ENCODE data around the gene NOX1. TPM values are rescaled to one million over a fixed set of nuclear protein-coding genes. Genes with fewer than 3 reads are reported as not detected.

Gene NOX1
- polyA plus RNA-seq (2011; rRNA removed) (1.4 and 2.4 TPM in 2 replicates), polyA plus RNA-seq (2017; fragmentation: RNase III; extraction: RNeasy Plus Mini Kit Qiagen cat#74134 plus additional on column Dnase treatment) (0.07 TPM in 1 of 3 replicates, not detected in the others), polyA minus RNA-seq (2011; rRNA and poly(A)+ RNA removed) (1.7 and 3.9 TPM in 2 replicates)
- polyA plus RNA-seq (2012; cell fraction: cytosol; rRNA removed) = 0.03 TPM in 2 replicates
- 0.04 TPM in 1 of 2 replicates, not detected in the other for polyA plus RNA-seq (2012; cell fraction: nucleus; rRNA removed)

DNA sequence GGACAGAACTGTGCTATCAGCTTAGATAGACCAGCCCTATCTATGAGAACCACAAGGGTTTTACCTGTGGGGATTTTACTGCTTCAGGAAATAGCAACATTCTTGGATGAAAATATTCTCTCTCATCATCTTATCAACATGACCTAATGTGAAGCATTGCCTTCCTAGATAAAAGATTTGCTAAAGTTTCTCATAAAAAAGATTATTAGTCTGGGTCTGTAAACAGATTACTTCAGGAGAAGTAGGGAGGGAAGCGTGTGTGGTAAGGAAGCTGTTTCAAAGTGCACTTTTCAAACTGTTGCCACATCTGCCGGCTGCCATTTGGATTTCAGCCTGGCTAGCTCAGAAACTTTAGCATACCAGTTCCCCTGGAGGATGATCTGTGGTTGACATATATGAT, at the start of gene NOX1:
NOX1 (minus strand) TSS at position 35 of the 400 bp plus-strand sequence. CDS start 220 bp downstream, outside the sequence.
- FAIRE-seq (peak; percentile 18), DNase-seq (ENCODE audit: low read depth in 1 of 2, low spot score in 1 of 2) (peak in 1 of 2 experiments; percentile 19), ATAC-seq (peak in 1 of 2 experiments; percentile 33; a peak in 2 of 6 replicates)
- 0 out of 3 replicates have a peak within 1 kb of the TSS, but pooled peaks have one; percentile 15 for H3K4me2 ChIP-seq
- no peak within 1 kb of the TSS; a peak in 1 of 6 replicates for H3K27ac ChIP-seq
- no peaks in the 10 kb centered on the region for H3K9me3 ChIP-seq
- POLR2A ChIA-PET = no interaction called here
- CTCF ChIA-PET = no interaction called here
- 18% methylated on average over 2 of the region's 2 CpGs for WGBS (ENCODE audit: missing lambda C conversion rate)
- H3K4me3 ChIP-seq = no peak within 1 kb of the TSS
- TF ChIP-seq EHMT2 (IDR thresholded peaks at IDR 0.05; ENCODE audit: low read depth) (no peak), ZNF302 (CRISPR knock-in tag; IDR thresholded peaks at IDR 0.05) (no peak), HOXB13 (CRISPR knock-in tag; IDR thresholded peaks at IDR 0.05; ENCODE audit: low read depth) (no peak), ZSCAN20 (CRISPR knock-in tag; IDR thresholded peaks at IDR 0.05) (no peak), FOSB (CRISPR knock-in tag; IDR thresholded peaks at IDR 0.05) (no peak)
- TF ChIP-seq, protein P1, sequence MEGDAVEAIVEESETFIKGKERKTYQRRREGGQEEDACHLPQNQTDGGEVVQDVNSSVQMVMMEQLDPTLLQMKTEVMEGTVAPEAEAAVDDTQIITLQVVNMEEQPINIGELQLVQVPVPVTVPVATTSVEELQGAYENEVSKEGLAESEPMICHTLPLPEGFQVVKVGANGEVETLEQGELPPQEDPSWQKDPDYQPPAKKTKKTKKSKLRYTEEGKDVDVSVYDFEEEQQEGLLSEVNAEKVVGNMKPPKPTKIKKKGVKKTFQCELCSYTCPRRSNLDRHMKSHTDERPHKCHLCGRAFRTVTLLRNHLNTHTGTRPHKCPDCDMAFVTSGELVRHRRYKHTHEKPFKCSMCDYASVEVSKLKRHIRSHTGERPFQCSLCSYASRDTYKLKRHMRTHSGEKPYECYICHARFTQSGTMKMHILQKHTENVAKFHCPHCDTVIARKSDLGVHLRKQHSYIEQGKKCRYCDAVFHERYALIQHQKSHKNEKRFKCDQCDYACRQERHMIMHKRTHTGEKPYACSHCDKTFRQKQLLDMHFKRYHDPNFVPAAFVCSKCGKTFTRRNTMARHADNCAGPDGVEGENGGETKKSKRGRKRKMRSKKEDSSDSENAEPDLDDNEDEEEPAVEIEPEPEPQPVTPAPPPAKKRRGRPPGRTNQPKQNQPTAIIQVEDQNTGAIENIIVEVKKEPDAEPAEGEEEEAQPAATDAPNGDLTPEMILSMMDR (IDR thresholded peaks at IDR 0.05) = no peak
- TF ChIP-seq, protein P2, sequence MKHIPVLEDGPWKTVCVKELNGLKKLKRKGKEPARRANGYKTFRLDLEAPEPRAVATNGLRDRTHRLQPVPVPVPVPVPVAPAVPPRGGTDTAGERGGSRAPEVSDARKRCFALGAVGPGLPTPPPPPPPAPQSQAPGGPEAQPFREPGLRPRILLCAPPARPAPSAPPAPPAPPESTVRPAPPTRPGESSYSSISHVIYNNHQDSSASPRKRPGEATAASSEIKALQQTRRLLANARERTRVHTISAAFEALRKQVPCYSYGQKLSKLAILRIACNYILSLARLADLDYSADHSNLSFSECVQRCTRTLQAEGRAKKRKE (CRISPR knock-in tag; IDR thresholded peaks at IDR 0.05; ENCODE audit: low read depth) = no peak
- TF ChIP-seq, protein P3, sequence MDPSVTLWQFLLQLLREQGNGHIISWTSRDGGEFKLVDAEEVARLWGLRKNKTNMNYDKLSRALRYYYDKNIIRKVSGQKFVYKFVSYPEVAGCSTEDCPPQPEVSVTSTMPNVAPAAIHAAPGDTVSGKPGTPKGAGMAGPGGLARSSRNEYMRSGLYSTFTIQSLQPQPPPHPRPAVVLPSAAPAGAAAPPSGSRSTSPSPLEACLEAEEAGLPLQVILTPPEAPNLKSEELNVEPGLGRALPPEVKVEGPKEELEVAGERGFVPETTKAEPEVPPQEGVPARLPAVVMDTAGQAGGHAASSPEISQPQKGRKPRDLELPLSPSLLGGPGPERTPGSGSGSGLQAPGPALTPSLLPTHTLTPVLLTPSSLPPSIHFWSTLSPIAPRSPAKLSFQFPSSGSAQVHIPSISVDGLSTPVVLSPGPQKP (IDR thresholded peaks at IDR 0.05; ENCODE audit: low read depth, low read length) = no peak
- peaks cover 19% of the 10 kb centered on the region for H3K4me1 ChIP-seq

DNA sequence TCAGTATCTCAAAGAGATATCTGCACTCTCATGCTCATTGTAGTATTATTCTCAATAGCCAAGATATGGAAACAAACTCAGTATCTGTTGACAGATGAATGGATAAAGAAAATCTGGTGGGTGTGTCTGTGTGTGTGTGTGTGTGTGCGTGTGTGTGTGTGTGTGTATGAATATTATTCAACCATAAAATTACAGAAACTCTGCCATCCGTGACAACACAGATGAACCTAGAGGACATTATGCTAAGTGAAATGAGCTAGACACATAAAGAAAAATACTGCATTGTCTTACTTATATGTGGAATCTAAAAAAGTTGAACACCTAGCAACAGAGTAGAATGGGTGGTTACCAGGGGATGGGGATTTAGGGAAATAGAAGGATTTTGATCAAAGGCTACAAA, 41.4 kb upstream of the NOX1 start:
- FAIRE-seq = no peak
- POLR2A ChIA-PET = no interaction called here
- Histone ChIP-seq H3K9me3 (no peaks in the 10 kb centered on the region), H3K27ac (no peak overlapping the region), H3K4me3 (no peak overlapping the region), H3K4me2 (no peak overlapping the region), H3K4me1 (no peaks in the 10 kb centered on the region)
- no peak for DNase-seq (ENCODE audit: low read depth in 1 of 2, low spot score in 1 of 2)
- CTCF ChIA-PET = no interaction called here
- TF ChIP-seq HEYL (CRISPR knock-in tag; IDR thresholded peaks at IDR 0.05) (no peak), POLR2AphosphoS2 (conservative IDR thresholded peaks at IDR 0.05; ENCODE audit: low read length) (no peak), TFCP2L1 (CRISPR knock-in tag; IDR thresholded peaks at IDR 0.05) (no peak), NFE2L2 (conservative IDR thresholded peaks at IDR 0.05; ENCODE audit: low read length) (no peak), GATA3 (IDR thresholded peaks at IDR 0.05; ENCODE audit: borderline replicate concordance) (no peak), JUNB (IDR thresholded peaks at IDR 0.05) (no peak), CHD2 (IDR thresholded peaks at IDR 0.05; ENCODE audit: low read length, partially characterized antibody) (no peak), RFX5 (IDR thresholded peaks at IDR 0.05) (no peak)
- TF ChIP-seq, protein P4, sequence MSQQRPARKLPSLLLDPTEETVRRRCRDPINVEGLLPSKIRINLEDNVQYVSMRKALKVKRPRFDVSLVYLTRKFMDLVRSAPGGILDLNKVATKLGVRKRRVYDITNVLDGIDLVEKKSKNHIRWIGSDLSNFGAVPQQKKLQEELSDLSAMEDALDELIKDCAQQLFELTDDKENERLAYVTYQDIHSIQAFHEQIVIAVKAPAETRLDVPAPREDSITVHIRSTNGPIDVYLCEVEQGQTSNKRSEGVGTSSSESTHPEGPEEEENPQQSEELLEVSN (IDR thresholded peaks at IDR 0.05; ENCODE audit: borderline replicate concordance, low read depth) = no peak
- TF ChIP-seq, protein P5, sequence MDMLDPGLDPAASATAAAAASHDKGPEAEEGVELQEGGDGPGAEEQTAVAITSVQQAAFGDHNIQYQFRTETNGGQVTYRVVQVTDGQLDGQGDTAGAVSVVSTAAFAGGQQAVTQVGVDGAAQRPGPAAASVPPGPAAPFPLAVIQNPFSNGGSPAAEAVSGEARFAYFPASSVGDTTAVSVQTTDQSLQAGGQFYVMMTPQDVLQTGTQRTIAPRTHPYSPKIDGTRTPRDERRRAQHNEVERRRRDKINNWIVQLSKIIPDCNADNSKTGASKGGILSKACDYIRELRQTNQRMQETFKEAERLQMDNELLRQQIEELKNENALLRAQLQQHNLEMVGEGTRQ (IDR thresholded peaks at IDR 0.05) = no peak
- TF ChIP-seq, protein P6, sequence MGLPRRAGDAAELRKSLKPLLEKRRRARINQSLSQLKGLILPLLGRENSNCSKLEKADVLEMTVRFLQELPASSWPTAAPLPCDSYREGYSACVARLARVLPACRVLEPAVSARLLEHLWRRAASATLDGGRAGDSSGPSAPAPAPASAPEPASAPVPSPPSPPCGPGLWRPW (IDR thresholded peaks at IDR 0.05) = no peak
- TF ChIP-seq, protein P7, sequence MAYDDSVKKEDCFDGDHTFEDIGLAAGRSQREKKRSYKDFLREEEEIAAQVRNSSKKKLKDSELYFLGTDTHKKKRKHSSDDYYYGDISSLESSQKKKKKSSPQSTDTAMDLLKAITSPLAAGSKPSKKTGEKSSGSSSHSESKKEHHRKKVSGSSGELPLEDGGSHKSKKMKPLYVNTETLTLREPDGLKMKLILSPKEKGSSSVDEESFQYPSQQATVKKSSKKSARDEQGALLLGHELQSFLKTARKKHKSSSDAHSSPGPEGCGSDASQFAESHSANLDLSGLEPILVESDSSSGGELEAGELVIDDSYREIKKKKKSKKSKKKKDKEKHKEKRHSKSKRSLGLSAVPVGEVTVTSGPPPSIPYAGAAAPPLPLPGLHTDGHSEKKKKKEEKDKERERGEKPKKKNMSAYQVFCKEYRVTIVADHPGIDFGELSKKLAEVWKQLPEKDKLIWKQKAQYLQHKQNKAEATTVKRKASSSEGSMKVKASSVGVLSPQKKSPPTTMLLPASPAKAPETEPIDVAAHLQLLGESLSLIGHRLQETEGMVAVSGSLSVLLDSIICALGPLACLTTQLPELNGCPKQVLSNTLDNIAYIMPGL (CRISPR knock-in tag; IDR thresholded peaks at IDR 0.05; ENCODE audit: borderline replicate concordance) = no peak
- 58% methylated on average over 2 of the region's 2 CpGs for WGBS (ENCODE audit: missing lambda C conversion rate)
- no peak for ATAC-seq

All from A549 (cell line).